GM19035 (cell line): ENCODE data around the gene CACNA1C.

Source experiments
- ATAC-seq: cut with Tn5 transposase; IDR thresholded peaks from one replicate; pipeline ENCODE4 v1.9.1; 2021; ENCODE audit not compliant: unreplicated experiment

Gene CACNA1C

DNA sequence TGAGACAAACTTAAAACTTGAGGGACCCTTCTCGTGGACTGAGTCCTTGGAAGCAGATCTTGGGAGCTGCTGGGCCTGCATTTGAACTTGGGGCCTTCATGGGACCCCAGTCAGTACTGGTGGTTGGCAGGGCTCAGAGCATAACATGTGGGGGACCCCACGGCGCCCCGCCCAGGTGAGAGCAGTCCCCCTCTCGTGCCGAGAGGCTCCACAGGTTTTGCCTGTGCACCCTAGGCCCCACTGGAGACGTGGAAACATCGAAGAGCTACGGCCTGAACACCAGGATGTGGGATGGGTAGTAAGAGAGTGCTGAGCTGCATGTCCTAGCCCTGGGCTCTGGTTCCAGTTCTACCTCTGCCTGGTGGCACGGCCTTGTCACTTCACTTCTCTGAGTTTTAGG, 84.1 kb downstream of the CACNA1C start:
- ATAC-seq: no peak

DNA sequence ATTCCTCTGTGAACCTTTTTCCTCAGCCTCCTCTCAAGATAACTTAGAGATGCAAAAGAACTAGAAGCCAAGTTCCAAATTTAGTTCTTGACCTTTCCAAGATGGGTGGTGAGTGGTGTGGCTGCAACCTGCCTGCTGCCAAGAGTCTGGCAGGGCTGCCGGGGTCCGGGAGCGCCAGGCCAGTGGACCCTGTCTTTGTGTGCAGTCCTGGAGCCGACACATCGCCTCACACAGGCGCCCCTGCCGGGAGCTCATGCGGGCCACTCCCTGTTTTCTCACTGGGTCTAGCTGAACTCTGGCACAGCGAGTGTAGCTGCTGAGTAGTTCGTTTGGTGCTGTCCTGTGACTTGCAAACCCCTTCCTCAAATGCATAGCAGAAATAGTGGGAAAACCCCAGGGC, 84.9 kb downstream of the CACNA1C start:
- ATAC-seq: no peak

DNA sequence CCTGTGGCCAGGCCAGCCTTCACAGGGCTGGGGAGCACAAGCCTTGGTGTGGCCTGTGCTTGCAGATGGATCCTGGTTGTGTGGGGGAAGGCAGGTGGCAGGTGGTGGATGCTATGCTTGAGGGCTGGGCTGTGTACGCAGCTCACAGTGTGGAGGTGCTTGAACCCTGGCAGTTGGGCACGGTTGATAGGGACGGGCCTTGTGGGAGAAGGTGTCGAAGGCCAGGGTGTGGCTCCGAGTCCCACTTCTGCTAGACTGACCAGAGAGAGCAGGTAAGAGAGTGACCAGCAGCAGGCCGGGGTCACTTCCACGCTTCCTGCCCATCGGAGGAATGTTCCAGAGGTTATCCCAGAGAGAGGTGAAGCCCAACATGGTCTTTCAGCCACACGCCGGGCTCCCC, 85.5 kb downstream of the CACNA1C start:
- no peak for ATAC-seq

DNA sequence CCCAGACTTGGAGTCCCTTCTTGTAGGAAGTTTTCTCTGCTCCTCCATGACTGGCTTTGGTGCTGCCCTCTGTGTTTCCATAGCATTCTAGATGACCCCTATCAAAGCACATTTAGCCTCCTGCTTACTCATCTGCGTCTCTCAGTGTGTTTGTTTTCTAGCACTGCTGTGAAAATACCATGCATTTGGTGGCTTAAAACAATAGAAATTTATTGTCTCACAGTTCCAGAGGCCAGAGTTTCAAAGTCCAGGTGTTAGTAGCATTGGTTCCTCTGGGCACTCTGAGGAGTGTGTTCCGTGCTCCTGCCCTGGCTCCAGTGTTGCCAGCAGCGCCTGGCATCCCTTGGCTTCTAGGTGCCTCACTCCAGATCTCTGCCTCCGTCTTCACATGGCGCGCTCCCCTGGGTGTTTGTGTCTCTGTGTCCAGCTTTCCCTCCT, 86.1 kb downstream of the CACNA1C start:
- ATAC-seq: no peak

DNA sequence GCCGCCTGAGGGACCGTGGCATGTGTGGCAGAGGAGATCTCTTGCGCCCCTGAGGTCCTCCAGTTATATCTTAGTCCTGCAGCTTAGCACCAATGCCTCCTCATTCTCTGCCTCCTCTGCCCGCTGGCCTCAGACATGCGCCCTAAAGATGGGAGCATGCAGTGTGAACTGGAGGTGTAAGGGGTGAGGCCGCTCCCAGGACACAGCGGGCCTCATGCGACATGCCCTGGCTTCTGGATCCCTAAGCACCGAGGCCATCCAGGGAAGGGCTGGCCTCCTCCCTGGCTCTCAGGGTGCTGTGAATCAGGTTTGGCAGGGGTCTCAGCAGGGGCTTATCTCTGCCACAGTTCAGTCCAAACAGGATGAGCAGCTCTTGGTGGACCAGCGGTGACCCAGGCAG, 86.9 kb downstream of the CACNA1C start:
- no peak for ATAC-seq

DNA sequence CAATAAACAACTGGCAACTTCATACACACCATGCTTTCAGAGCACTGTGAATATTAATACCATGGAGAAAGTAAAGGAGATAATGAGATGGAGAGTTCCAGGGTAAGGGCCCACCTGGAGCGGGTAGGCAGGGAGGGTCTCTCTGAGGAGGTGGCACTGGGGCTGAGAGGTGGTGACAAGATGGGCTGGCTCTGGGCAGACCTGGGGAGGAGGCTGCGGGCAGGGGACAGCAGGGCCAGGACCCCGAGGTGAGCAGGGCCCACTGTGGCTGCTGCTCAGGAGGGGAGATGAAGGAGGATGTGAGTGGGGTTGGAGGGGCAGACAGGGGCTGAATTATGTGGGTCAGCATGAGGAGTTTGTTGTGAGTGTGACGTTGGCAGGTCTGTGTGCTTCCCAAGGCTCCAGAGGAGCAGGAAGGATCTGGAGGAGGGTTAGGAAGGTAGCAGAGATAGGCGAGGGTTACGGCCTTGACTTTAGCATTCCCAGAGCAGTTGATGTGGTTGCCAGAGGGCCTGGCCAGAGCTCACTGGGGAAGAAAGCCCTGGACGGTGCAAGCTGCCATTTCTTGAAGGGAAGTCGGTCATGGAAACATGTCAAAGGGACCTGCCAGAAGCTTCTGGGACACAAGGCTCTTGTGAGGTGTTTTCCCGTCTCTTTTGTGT, 88.2 kb downstream of the CACNA1C start:
- ATAC-seq: no peak

DNA sequence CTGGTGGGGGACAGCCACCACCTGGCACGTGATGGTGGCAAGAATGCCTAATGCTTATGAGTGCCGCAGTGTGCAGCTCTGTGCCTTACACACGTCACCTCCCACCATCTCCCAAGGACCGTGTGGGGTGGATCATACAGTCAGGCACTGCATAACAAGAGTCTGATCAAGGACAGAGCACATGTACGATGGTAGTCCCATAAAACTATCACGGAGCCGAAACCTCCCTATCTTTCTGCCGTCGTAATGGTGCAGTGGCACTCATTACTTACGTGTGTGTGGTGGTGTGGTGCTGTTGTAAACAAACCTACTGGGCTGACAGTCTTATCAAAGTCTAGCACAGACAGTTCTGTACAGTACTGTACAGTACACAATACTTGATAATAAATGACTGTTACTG, 89.3 kb downstream of the CACNA1C start:
- ATAC-seq: no peak

DNA sequence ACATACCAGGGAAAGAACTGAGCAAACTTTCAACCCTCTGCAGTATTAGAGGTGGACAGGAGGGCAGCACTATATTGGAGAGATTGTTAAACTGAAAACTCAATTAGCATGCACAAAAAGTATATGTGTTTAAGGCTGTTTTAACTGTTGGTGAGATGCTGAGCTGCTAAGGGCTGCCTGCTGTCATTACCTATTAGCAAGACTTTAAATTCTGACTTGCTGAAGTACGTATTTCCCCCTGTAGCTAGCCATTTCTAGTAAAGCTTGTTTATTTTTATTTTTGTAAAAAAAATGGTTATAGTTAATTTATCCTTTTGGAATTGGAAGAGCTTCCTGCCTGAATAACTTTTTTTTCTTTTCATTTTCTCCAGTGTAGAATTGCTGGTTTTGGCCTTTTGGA, 92.2 kb downstream of the CACNA1C start:
- ATAC-seq: no peak

DNA sequence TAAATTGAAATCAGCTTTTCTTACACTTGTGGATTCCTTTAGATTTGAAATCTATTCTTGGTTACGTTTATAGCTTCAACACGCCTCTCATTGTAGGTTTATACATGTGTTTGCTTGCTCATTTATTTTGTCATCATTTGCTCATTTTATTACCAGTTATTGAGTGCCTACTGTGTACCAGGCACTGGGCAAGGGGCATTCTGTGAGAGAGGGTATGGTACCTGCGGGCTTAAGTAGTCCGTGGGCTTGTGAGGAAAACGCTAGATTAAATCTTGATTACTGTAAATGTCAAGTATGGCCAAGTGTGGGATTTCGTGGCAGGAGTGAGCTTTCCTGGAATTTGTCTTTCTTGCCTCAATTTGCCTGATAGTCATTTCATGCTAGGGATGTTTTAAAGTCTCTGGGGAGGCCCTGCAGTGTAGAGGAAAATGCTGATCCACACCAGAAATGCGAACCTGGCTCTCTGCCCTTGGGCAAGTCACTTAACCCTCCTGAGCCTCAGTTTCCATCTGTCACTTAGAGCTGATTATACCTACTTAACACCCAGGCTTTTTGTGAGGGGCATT, 92.7 kb downstream of the CACNA1C start:
- ATAC-seq: no peak

DNA sequence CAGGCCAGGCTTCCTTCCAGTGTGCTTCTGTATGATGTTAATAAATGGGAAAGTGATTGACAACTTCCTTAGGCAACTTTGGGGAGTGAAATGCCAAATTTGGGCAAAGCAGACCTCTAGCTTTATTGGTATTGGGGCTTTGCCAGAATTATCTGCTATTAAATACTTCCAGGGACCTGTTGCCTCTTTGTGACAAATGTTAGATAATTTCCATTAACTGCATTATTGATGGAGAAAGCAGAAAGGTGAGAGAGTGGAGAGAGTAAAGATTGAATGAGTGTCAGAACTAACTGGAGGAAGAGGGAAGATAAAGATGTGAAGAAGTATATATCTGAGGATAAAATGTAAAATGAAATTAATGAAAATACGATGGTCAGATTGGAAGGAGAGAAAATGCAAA, 94.5 kb downstream of the CACNA1C start:
- no peak for ATAC-seq

DNA sequence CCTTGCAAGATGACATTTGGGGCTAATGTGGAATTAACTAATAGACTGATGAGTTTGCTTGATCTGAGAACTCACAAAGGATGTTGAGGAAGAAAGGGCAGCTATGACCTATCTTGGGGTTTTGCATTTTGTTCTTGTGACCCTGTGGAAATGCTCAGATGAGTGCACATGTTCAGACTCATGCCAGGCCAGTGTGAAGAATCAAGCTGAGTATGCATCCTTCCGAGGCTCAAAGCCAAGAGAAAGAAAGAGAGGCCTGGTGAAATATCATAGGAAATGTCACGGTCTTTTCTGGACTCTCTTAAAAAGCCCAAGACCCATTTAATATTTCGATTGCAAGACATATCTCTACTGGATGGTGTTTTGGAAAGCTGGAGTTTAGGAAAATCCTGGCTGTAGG, 96.3 kb downstream of the CACNA1C start:
- ATAC-seq: no peak

DNA sequence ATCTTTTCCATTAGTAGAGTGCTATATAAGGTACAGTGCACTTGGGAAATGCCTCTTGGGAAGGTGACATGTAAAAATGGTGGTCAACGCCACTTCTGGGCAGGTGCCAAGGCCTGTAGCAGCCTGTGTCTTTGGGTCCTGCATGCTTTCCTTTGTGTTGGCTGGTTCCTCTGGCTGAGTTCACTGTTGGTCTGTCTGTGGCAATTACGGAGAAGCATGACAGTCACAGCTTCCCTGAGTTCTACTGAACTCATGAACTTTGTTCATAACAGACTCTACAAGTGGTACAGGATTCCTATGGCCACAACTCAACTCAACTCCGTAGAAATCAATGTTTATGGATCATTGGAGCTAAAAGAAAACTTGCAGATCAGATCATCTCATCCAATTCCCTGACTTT, 98.0 kb downstream of the CACNA1C start:
- no peak for ATAC-seq

DNA sequence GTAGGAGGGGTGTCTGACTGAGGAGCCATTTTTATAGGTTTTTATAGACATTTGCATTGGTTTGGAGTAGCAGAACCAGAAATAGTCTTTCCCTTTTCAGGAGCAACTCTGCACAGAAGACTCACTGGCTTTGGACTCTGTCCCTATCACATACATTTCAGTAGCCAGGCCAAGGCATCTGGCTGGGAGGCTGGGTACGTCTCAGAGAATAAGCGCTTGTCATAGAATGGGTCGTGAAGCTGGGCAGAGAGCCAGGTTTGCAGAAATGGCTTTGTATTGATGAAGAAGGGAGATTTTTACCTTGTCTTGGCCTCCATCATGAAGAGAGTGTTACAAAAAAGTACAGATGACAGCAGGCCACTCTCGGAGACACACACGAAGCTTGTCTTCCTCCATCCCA, 98.6 kb downstream of the CACNA1C start:
- ATAC-seq: no peak

DNA sequence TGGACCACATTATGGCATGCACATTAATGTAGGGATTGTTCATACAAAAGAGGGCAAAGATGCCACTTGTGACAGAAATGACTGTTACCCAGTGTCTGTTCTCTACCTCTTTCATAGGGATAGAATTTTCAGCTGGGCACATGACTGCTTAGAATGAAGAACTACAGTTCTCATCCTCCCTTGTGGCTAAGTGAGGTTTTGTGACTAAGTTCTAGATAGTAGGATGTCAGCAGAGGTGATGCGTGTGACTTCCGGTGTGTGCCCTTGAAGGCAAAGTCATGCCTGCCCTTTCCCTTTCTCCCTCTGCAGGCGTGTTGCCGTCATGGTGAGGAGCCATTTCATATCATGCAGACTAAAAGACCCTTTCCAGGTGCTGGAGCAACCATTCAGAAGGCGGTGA, 99.3 kb downstream of the CACNA1C start:
- no peak for ATAC-seq

DNA sequence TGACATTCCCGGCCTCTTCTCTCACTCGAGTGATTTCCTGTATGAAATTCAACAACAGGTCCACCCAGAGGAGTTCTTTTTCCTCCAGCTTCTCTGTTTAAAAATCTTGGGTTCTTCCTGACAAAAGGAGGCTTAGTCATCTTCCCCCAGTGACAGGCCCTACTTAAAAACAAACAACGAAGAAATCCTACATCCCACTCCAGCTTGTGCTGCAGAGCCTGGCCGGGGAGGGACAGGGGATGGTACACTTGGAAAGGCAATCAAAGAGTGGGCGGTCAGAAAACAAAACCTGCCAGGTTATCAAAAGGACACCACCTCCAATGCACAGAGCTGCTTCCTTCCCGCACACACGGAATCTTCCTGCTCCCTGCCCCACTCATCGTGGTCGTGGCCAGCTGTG, 101.3 kb downstream of the CACNA1C start:
- ATAC-seq: no peak

DNA sequence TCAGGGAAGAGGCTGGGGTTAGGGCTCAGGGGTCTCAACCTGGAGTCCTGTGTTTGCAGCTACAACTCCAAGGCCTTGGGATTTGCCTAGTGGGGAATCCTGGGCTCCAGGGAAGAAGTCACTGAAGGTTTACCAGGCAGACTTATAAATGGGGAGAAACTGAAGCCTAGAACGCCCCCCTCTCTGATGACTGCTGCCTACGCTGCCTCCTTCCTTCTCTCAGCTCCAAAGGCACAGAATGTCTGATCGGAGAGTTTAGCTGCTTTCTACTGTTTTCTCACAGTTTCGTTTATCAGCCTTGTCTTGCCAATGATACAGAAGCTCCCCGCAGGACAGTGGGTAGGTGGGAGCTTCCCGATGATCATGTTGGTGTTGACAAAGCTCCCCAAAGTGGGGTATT, 101.7 kb downstream of the CACNA1C start:
- ATAC-seq: no peak

DNA sequence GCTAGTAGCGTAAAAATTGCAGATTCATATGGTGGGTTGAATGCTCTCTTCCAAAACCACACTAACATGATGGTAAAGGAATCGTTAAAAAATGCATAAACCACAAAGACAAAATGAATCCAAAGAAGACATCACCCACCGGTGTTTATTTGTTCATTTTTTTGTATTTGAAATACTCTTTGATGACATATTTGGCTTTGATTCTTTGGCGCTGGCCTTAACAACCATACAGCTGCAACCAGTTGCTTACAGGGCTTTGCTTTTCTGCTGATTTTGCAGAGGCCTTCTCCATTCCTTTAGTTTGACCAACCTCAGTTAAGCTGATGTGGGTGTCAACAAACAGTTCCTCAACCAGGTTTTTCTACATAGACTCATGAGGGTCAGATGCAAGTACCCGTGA, 103.5 kb downstream of the CACNA1C start:
- ATAC-seq: no peak

DNA sequence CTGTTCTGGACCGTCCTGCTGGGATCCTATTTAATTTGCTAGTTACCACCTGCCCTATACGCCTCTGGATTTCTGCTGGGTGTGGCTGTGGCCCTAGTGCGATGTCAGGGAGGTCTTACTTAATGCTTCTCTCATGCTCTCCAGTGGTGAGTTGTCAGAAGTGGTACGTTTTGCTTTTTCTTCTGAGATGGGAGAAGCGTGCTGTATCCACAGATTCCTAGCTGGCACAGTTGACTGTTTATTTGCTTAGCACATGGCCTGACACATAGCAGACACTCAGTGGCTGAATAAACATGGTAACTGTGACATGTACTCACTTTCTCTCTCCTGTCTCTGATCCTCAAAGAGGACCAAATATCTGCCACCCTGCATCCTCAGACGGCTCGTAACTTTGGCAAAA, 107.3 kb downstream of the CACNA1C start:
- no peak for ATAC-seq

DNA sequence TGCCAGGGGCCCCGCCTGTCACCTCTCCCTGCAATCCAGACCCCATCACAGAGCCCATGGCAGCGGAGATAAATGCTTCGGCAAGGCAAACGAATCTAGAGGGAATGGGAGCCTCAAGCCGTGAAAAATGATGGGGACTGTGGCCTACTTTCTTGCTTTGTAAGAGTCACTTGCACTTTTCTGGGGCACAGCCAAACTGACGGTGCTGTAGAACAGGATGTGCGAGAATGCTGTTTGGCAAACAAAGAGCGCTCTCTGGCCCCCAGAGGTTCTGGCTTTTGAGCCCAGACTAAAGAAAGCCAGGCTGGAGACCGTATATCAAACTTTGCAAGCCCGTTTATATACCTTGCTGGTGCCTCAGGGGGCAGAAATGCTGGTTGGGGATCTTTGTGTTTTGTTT, 108.7 kb downstream of the CACNA1C start:
- no peak for ATAC-seq

DNA sequence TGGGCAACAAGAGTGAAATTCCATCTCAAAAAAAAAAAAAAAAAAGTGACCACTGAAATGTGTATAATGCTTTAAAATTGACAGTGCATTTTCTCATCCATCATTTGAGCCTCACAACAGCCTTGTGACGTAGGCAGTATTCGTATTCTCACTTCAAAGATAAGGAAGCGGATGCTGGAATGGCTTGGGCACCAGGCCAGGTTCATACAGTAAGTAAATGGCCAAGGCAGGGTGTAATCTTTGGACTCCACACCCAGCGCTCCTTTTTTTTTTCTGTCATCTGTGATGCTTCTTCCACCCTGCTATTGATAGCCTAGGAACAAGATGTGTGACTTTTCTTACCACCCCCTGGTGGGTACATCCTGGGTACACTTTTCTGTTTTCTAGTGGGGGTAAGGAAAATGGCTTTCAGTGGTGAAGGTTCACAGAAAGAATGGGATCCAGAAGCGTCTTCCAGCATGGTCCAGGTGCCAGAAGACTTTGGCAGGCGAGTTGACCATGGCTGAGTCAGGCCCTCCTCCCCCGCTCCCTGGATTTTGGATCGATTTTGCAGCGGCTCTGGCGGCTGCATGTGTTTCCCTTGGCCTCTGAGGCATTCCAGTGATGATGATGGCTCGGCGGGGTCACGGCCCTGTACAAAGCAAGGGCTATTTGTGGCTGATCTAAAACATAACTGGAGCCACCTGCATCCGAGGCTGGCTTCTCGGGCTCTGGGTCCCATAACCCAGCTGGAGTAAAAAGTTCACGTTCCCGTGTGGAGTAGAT, 110.6 kb downstream of the CACNA1C start:
- ATAC-seq: no peak

DNA sequence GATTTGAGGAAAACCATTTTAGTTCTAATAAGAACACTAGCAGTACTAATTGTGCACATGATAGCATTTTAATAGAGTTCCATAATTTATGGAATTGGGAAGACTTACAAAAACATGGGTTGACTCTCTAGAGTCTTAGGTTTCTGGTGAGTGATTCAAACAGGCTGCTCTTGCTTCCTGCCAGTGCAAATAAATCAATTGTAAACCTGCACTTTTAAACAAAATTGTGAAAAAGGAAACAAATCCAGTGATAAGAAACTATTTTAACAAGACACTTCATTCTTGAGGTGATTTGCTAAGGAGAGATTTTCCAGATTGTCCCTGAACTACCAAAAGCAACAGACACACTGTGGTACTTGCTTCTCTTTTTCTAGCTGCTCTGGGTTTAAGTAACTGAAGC, 112.2 kb downstream of the CACNA1C start:
- ATAC-seq: no peak

DNA sequence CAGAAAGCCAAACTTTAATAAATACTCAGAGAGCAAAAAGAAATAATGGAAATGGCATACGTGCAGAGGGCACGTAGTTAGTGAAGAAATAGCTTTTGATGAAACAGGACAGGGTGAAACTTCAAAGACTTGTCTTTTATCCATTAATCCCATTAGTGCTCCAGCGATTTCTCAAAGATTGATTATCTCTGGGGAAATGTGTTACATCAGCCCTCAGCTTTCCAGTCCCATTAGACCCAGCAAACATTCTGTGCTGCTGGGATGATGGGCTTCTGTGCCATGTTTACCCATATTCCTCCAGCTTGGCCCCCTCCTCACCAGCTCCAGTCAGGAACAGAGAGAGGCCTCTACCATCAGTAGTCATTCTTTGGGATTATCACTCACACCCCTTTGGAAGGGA, 113.1 kb downstream of the CACNA1C start:
- ATAC-seq: no peak

DNA sequence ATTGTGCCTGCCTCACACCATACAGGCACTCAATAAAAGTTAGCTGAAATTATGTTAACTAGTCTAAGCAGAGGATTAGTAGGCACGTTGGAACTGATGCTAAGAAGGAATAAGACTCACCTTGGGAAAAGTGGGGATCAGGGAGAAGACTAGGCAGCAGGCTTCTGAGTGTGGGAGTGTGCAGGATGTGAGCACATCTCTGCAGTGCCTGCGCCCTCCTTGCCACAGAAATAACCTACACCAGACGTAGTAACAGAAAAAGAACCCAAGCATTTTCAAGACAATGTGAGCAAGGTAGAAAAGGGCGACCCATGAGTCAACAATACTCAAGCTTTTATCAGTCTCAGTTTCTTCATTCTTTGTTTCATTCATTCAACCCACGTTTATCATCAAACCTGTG, 113.9 kb downstream of the CACNA1C start:
- no peak for ATAC-seq
